Measurements from ENCODE around the gene LRMDA.
A peak's percentile ranks its signal among the peaks of the same experiment; 100 is the strongest.

DNA sequence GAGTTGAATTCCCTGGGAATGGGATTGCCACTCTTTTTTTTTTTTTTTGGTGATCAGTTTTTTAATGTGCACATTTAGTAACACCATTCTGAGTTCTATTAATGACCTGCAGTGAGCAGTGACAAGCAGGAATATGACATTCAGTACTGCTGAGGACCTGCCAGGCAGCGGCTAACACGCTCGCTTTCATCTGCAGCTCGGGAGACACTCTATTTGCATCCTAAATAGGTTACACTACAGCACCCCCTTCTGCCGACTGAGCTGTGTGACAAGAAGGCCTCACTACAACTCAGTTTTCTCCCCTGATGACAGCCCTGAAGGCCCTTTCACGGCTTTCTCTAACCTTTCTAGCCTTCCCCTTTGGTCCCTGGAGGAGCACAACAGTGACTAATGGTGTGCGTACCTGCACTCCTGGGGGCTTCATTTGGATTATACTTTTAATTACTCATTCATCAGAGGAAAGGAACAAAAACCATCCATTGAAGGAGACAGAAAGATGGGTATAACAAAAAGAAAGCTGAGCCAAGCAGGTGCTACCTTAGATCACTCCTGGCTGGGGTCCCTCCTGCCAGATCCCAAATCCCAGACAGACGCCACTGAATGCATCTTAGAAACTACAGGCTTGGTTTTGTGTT lies 872.4 kb downstream of the LRMDA start:
- TF ChIP-seq, protein P1, sequence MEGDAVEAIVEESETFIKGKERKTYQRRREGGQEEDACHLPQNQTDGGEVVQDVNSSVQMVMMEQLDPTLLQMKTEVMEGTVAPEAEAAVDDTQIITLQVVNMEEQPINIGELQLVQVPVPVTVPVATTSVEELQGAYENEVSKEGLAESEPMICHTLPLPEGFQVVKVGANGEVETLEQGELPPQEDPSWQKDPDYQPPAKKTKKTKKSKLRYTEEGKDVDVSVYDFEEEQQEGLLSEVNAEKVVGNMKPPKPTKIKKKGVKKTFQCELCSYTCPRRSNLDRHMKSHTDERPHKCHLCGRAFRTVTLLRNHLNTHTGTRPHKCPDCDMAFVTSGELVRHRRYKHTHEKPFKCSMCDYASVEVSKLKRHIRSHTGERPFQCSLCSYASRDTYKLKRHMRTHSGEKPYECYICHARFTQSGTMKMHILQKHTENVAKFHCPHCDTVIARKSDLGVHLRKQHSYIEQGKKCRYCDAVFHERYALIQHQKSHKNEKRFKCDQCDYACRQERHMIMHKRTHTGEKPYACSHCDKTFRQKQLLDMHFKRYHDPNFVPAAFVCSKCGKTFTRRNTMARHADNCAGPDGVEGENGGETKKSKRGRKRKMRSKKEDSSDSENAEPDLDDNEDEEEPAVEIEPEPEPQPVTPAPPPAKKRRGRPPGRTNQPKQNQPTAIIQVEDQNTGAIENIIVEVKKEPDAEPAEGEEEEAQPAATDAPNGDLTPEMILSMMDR (IDR thresholded peaks at IDR 0.05), result peak in 6 of 7 experiments; percentile 25 to 66 (median 58)
- TF ChIP-seq POLR2A (IDR thresholded peaks at IDR 0.05), result no peak

All from body of pancreas (tissue), 4 donors.